Central memory CD8-positive, alpha-beta T cell (primary cell): ENCODE measurements around the gene GSTM2.
"Not testable (repeated sequence)": the region's sequence is repeated elsewhere in the genome, so short reads cannot be mapped to it uniquely, and the experiment has no call there.

Experiments used
- ATAC-seq: fragments of 150-1000 bp; cut with Tn5 transposase; replicated peaks from 2 replicates; pipeline ENCODE4 v1.10.0; 2022; ENCODE audit warnings: mild to moderate bottlenecking, moderate FRiP score, moderate number of reproducible peaks; ENCODE audit not compliant: poor library complexity, severe bottlenecking; ENCODE audit errors: extremely low read depth
- DNase-seq, 2 donors: peaks; one replicate each; pipeline ENCODE4 v3.0.0; 2021; ENCODE audit warnings: low spot score in 2 of 2
- H3K27ac Mint-ChIP-seq: one replicate; pipeline ENCODE4 v1.8.0; 2022; ENCODE audit warnings: low read depth, mild to moderate bottlenecking, moderate library complexity, mixed read lengths
- H3K27me3 Mint-ChIP-seq: one replicate; pipeline ENCODE4 v1.8.0; 2022; ENCODE audit warnings: mixed read lengths
- H3K36me3 Mint-ChIP-seq: one replicate; pipeline ENCODE4 v1.8.0; 2022; ENCODE audit warnings: mild to moderate bottlenecking, moderate library complexity, mixed read lengths; ENCODE audit not compliant: insufficient read depth
- H3K4me1 Mint-ChIP-seq: one replicate; pipeline ENCODE4 v1.8.0; 2022; ENCODE audit warnings: mixed read lengths
- H3K4me3 Mint-ChIP-seq: one replicate; pipeline ENCODE4 v1.8.0; 2022; ENCODE audit warnings: mild to moderate bottlenecking, moderate library complexity, mixed read lengths
- H3K9me3 Mint-ChIP-seq: one replicate; pipeline ENCODE4 v1.8.0; 2022; ENCODE audit warnings: mixed read lengths

Gene GSTM2

GRCh38 chr1:109705411-109705810 lies 37.6 kb downstream of the GSTM2 start:
- no peak for DNase-seq
- H3K4me3 Mint-ChIP-seq: no peak overlapping the region
- ATAC-seq: no peak
- H3K27ac Mint-ChIP-seq: no peak overlapping the region
- H3K36me3 Mint-ChIP-seq: no peaks in the 10 kb centered on the region
- no peaks in the 10 kb centered on the region for H3K4me1 Mint-ChIP-seq
- peaks cover 41% of the 10 kb centered on the region for H3K27me3 Mint-ChIP-seq
- H3K9me3 Mint-ChIP-seq: peaks cover 9% of the 10 kb centered on the region

- not testable (repeated sequence) for H3K27ac Mint-ChIP-seq, ATAC-seq, DNase-seq, H3K36me3 Mint-ChIP-seq, H3K4me1 Mint-ChIP-seq, H3K4me3 Mint-ChIP-seq, H3K9me3 Mint-ChIP-seq
- peaks cover 43% of the 10 kb centered on the region for H3K27me3 Mint-ChIP-seq
These were observed 41.1 kb downstream of the GSTM2 start for GRCh38 chr1:109708949-109709348.

- H3K4me3 Mint-ChIP-seq, H3K27ac Mint-ChIP-seq, H3K9me3 Mint-ChIP-seq, ATAC-seq, H3K36me3 Mint-ChIP-seq, DNase-seq, H3K4me1 Mint-ChIP-seq: not testable (repeated sequence)
- peaks cover 43% of the 10 kb centered on the region for H3K27me3 Mint-ChIP-seq
These were observed 42.0 kb downstream of the GSTM2 start for GRCh38 chr1:109709822-109710221.

GRCh38 chr1:109711593-109712320 lies 43.9 kb downstream of the GSTM2 start, which contains the start of gene GSTM5:
Gene GSTM5 (plus strand): TSS chr1:109712251. CDS start chr1:109712313, 62 bp downstream.
- H3K36me3 Mint-ChIP-seq, DNase-seq, H3K4me1 Mint-ChIP-seq, H3K9me3 Mint-ChIP-seq, H3K27ac Mint-ChIP-seq, H3K4me3 Mint-ChIP-seq, ATAC-seq: not testable (repeated sequence)
- peaks cover 37% of the 10 kb centered on the region for H3K27me3 Mint-ChIP-seq

GRCh38 chr1:109712321-109712864 lies 44.5 kb downstream of the GSTM2 start:
- no peak overlapping the region for H3K4me3 Mint-ChIP-seq
- peaks cover 36% of the 10 kb centered on the region for H3K27me3 Mint-ChIP-seq
- ATAC-seq (no peak), DNase-seq (no peak)
- H3K4me1 Mint-ChIP-seq: no peaks in the 10 kb centered on the region
- no peaks in the 10 kb centered on the region for H3K9me3 Mint-ChIP-seq
- H3K27ac Mint-ChIP-seq: no peak overlapping the region
- no peaks in the 10 kb centered on the region for H3K36me3 Mint-ChIP-seq

GRCh38 chr1:109713636-109714035 lies 45.8 kb downstream of the GSTM2 start:
- ATAC-seq: no peak
- no peaks in the 10 kb centered on the region for H3K36me3 Mint-ChIP-seq

GRCh38 chr1:109714661-109715372 lies 47.0 kb downstream of the GSTM2 start:
- no peak overlapping the region for H3K4me3 Mint-ChIP-seq
- no peak overlapping the region for H3K27ac Mint-ChIP-seq
- ATAC-seq: no peak
- no peaks in the 10 kb centered on the region for H3K36me3 Mint-ChIP-seq
- H3K4me1 Mint-ChIP-seq: no peaks in the 10 kb centered on the region
- H3K9me3 Mint-ChIP-seq: no peaks in the 10 kb centered on the region
- H3K27me3 Mint-ChIP-seq: peaks cover 25% of the 10 kb centered on the region
- DNase-seq: no peak

More at GRCh38 chr1:109713636-109714035, 45.8 kb downstream of the GSTM2 start:
- no peaks in the 10 kb centered on the region for H3K9me3 Mint-ChIP-seq
- DNase-seq: no peak
- no peak overlapping the region for H3K4me3 Mint-ChIP-seq
- no peaks in the 10 kb centered on the region for H3K4me1 Mint-ChIP-seq
- peaks cover 25% of the 10 kb centered on the region for H3K27me3 Mint-ChIP-seq
- H3K27ac Mint-ChIP-seq: no peak overlapping the region

GRCh38 chr1:109716121-109716520 lies 48.3 kb downstream of the GSTM2 start:
- DNase-seq (no peak), ATAC-seq (no peak)
- Mint-ChIP-seq H3K36me3 (no peaks in the 10 kb centered on the region), H3K4me3 (no peak overlapping the region), H3K9me3 (no peaks in the 10 kb centered on the region), H3K27ac (no peak overlapping the region), H3K27me3 (peaks cover 25% of the 10 kb centered on the region), H3K4me1 (no peaks in the 10 kb centered on the region)

GRCh38 chr1:109716570-109717090 lies 48.8 kb downstream of the GSTM2 start:
- Mint-ChIP-seq H3K4me3 (no peak overlapping the region), H3K9me3 (no peaks in the 10 kb centered on the region), H3K36me3 (no peaks in the 10 kb centered on the region), H3K4me1 (no peaks in the 10 kb centered on the region), H3K27ac (no peak overlapping the region), H3K27me3 (peaks cover 25% of the 10 kb centered on the region)
- ATAC-seq (no peak), DNase-seq (no peak)

GRCh38 chr1:109717729-109718128 lies 49.9 kb downstream of the GSTM2 start:
- H3K27ac Mint-ChIP-seq: no peak overlapping the region
- no peaks in the 10 kb centered on the region for H3K36me3 Mint-ChIP-seq
- H3K4me1 Mint-ChIP-seq: no peaks in the 10 kb centered on the region
- no peaks in the 10 kb centered on the region for H3K9me3 Mint-ChIP-seq
- no peak overlapping the region for H3K4me3 Mint-ChIP-seq
- DNase-seq (no peak), ATAC-seq (no peak)
- peaks cover 25% of the 10 kb centered on the region for H3K27me3 Mint-ChIP-seq

- H3K27me3 Mint-ChIP-seq: peaks cover 19% of the 10 kb centered on the region
These were observed 50.6 kb downstream of the GSTM2 start for GRCh38 chr1:109718495-109718894.

GRCh38 chr1:109719337-109719837 lies 51.5 kb downstream of the GSTM2 start:
- DNase-seq (no peak), ATAC-seq (no peak)
- Mint-ChIP-seq H3K27me3 (peaks cover 10% of the 10 kb centered on the region), H3K9me3 (no peaks in the 10 kb centered on the region), H3K4me3 (no peak overlapping the region), H3K27ac (no peak overlapping the region), H3K4me1 (no peaks in the 10 kb centered on the region), H3K36me3 (no peaks in the 10 kb centered on the region)

More at GRCh38 chr1:109718495-109718894, 50.6 kb downstream of the GSTM2 start:
- no peak for ATAC-seq
- H3K27ac Mint-ChIP-seq: no peak overlapping the region
- H3K9me3 Mint-ChIP-seq: no peaks in the 10 kb centered on the region
- H3K36me3 Mint-ChIP-seq: no peaks in the 10 kb centered on the region
- H3K4me3 Mint-ChIP-seq: no peak overlapping the region
- no peak for DNase-seq
- no peaks in the 10 kb centered on the region for H3K4me1 Mint-ChIP-seq
